Epithelial cell of esophagus (primary cell): ENCODE measurements around the gene ADIPOR2.

Experiments
- DNase-seq: peaks from one replicate; pipeline ENCODE4 v3.0.0; 2010; ENCODE audit warnings: low read depth
- H3K4me3 ChIP-seq: 2 replicates; pipeline ENCODE4 v1.5.1; 2011; ENCODE audit warnings: mild to moderate bottlenecking, low read length, control low read depth
- CTCF ChIP-seq: IDR thresholded peaks from 2 replicates; pipeline ENCODE4 v1.5.1; 2011; ENCODE audit warnings: low read depth, mild to moderate bottlenecking, low read length, control low read depth, inconsistent platforms; ENCODE audit not compliant: insufficient read depth; ENCODE audit errors: missing control alignments

ADIPOR2 gene

GRCh38 chr12:1778911-1779310 lies 88.0 kb downstream of the ADIPOR2 start:
- no peak for DNase-seq
- TF ChIP-seq CTCF: no peak
- no peak overlapping the region for H3K4me3 ChIP-seq

GRCh38 chr12:1779783-1780182 lies 88.9 kb downstream of the ADIPOR2 start:
- DNase-seq: no peak
- TF ChIP-seq CTCF: no peak
- H3K4me3 ChIP-seq: no peak overlapping the region

GRCh38 chr12:1781772-1782171 lies 90.9 kb downstream of the ADIPOR2 start:
- no peak for TF ChIP-seq CTCF
- DNase-seq: no peak
- no peak overlapping the region for H3K4me3 ChIP-seq

GRCh38 chr12:1782215-1782614 lies 91.3 kb downstream of the ADIPOR2 start:
- no peak for DNase-seq
- no peak for TF ChIP-seq CTCF
- no peak overlapping the region for H3K4me3 ChIP-seq

- no peak overlapping the region for H3K4me3 ChIP-seq
- DNase-seq: no peak
- no peak for TF ChIP-seq CTCF
Measured at GRCh38 chr12:1787714-1788113, 96.8 kb downstream of the ADIPOR2 start.

GRCh38 chr12:1790444-1790843 lies 99.6 kb downstream of the ADIPOR2 start:
- no peak overlapping the region for H3K4me3 ChIP-seq
- no peak for TF ChIP-seq CTCF
- DNase-seq: no peak

- DNase-seq: peak; percentile 72
- H3K4me3 ChIP-seq: no peak overlapping the region
- peak; percentile 89 for TF ChIP-seq CTCF
Measured at GRCh38 chr12:1791104-1791841, 100.4 kb downstream of the ADIPOR2 start.
